Activated T-cell treated with anti-CD3 and anti-CD28 coated beads, Interleukin-2, amount 50 U/mL, for 24 hours (primary cell): ENCODE measurements around the gene C11orf24.

Experiments
- DNase-seq: peaks from one replicate; pipeline ENCODE4 v3.0.0-alpha.2; 2020
- H3K27ac Mint-ChIP-seq: 2 replicates; pipeline ENCODE4 v1.8.0; 2020; ENCODE audit warnings: mild to moderate bottlenecking, mixed read lengths
- H3K27me3 Mint-ChIP-seq: 2 replicates; pipeline ENCODE4 v1.8.0; 2020; ENCODE audit warnings: mixed read lengths
- H3K36me3 Mint-ChIP-seq: 2 replicates; pipeline ENCODE4 v1.8.0; 2020; ENCODE audit warnings: low read depth, mixed read lengths
- H3K4me1 Mint-ChIP-seq: 2 replicates; pipeline ENCODE4 v1.8.0; 2020; ENCODE audit warnings: low read depth, mixed read lengths
- H3K4me3 Mint-ChIP-seq: 2 replicates; pipeline ENCODE4 v1.8.0; 2020; ENCODE audit warnings: mild to moderate bottlenecking, moderate library complexity, mixed read lengths
- H3K9me3 Mint-ChIP-seq: 2 replicates; pipeline ENCODE4 v1.8.0; 2020; ENCODE audit warnings: mixed read lengths

Gene C11orf24

DNA sequence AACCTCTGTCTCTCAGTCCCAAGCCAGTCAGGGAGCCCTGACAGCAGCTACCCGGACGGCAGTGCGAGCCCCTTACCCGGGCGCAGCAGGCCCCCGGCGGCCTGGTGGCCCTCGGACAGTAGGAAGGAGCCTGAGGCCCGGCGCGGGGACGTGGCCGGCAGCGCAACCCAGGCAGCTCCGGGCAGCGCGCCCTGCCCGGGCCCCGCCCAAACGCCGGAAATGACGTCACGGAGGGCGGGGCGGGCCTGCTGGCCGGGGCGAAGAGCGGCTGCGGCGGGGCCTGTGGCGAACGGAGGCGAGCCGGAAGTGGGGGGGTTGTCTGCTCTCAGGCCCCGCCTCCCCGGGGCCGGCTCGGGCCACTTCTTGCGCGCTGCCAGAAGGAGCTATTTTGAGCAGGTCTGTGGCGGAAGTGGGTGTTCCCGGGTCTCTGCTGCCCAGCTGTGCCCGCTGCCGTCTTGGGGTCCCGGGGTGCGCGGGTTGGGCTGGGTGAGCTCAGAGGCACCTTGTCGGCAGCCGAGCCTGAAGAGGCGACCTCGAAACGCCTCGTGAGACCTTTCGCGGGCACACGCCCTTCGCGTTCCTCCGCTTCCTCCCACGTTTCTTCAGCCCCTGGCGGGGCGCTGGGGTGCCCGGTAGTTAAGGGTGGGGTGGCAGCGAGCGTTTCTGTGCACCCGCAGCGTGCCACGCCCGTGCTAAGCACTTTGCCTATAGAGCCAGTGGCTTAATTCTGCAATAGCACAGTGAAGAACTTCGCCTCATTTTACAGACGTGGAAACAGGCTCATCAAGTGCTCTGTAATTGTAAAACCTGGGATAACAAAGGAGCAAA is at the start of gene C11orf24:
TSS of gene C11orf24 (minus strand) at position 193 of the 828 bp plus-strand sequence. CDS start 8,206 bp downstream, outside the sequence.
- Mint-ChIP-seq H3K4me3 (peak within 1 kb of the TSS; percentile 95), H3K27me3 (no peaks in the 10 kb centered on the region), H3K9me3 (no peaks in the 10 kb centered on the region), H3K27ac (peak within 1 kb of the TSS; percentile 98), H3K36me3 (peaks cover 39% of the 10 kb centered on the region), H3K4me1 (peaks cover 39% of the 10 kb centered on the region)
- peak; percentile 95 for DNase-seq

DNA sequence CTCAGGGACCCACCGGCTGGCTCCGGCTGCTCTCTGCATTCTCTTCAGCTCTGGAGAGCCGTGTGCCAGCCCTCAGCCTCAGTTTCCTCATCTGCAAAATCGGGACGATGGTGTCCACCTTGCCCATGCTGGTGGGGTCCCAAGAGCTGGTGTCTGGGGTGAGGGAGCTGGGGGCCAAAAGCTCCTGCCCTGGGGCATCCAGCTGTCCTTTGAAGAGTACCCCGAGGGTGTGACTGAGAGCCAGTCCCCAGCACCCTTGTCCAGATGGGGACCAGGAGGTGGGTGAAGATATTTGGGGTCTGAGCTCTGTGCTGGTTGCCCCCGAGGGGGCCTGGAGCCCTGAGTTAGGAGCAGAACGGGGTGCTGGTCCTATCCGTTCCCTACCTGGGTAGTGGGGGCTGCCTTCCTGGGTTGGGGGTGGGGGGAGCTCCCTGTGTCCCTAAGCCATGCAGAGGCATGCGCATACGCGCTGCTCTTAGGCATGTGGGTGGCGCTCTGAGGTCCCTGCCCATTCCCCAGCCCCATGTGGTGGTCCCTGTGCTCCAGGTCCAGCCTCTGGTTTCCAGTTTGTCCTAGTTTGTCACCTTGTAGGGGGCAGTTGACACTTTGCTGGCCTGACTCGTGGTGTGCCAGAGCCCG is 45.5 kb upstream of the C11orf24 start:
- Mint-ChIP-seq H3K9me3 (no peaks in the 10 kb centered on the region), H3K36me3 (peaks cover 2% of the 10 kb centered on the region), H3K27me3 (peaks cover 2% of the 10 kb centered on the region), H3K4me1 (peaks cover 17% of the 10 kb centered on the region), H3K27ac (no peak overlapping the region), H3K4me3 (no peak overlapping the region)
- no peak for DNase-seq

DNA sequence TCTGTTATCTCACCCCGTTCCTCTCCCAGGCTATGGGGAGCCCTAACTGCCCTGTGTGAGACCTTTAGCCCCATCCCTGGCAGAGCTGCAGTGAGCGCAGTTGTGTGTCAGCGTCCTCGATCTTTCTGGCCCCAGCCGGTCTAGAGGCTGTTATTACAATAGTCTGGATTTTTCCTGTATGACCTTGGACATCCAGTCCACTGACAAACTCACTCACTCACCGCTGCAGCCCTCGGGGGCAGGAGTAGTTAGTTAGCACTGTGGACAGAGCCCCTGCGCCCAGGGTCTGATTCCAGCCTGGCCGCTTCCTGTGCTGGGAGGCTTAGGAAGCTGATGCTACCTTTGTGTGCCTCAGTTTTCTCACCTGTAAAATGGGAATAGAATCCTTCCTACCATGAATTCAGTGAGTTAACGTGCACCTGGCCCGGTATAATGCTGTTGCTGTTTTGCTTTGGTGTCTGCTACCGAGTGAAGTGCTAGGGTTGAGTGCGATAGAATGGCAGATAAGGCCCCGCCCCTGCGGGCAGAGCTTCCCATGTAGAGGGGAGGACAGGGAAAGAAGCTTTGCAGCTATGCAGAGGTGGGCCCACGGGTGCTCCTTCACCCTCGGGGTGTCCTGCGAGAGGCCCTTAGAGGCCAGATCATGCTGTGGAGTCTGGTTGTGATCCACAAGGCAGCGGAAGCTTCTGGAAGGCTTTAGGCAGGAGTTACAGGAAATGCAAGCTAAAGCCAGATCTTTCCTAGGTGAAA is 43.6 kb upstream of the C11orf24 start:
- H3K4me1 Mint-ChIP-seq: peaks cover 17% of the 10 kb centered on the region
- no peaks in the 10 kb centered on the region for H3K9me3 Mint-ChIP-seq
- peak overlapping the region; percentile 8 for H3K4me3 Mint-ChIP-seq
- H3K27ac Mint-ChIP-seq: no peak overlapping the region
- H3K27me3 Mint-ChIP-seq: peaks cover 2% of the 10 kb centered on the region
- DNase-seq: no peak
- H3K36me3 Mint-ChIP-seq: peaks cover 2% of the 10 kb centered on the region

DNA sequence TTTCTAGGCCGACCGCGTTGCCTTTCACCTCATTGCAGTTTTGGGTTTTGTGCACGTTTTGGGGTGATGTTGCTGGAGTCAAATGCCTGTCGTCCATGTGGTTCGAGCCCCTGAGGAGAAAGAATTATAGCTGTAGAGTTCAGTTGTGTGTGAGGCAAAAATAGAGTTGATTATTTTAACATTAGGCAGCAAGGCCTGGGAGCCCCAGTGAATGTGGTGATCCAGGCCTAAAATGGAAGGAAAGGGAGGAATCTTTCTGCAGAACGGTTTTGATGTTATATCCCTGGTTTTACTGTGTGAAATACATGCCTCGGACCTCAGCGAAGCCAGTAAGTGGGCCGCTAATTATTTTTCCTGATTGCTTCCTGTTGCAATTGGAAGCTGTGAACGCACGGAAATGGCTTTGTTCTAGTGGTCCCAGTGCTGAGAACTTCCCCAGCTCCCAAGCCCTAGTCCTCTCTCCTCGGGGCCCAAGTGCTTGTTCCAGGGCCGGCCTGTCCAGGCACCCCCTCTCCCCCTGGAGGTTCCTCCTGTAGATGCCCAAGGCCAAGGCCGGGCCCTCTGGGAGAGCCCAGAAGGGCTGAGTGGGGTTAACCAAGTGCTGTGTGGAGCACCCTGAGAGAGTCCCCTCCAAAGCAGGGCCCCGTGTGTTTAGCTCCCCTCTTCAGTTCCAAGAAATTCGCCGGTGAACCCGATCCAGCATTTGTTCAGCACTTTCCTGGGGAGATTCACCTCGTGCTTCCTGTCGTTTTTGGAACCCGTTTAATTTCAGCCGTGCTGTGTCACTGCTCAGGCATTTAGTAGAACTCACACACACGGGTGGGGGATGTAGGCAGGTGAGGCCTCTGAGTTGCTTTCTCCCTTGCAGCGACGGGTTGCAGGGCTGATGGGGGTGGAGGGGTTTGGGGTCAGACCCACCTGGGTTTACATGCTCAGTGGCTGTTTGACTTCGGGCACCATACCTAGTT is 42.7 kb upstream of the C11orf24 start:
- Mint-ChIP-seq H3K27ac (peak overlapping the region; percentile 14), H3K27me3 (peaks cover 2% of the 10 kb centered on the region)
- DNase-seq: no peak

DNA sequence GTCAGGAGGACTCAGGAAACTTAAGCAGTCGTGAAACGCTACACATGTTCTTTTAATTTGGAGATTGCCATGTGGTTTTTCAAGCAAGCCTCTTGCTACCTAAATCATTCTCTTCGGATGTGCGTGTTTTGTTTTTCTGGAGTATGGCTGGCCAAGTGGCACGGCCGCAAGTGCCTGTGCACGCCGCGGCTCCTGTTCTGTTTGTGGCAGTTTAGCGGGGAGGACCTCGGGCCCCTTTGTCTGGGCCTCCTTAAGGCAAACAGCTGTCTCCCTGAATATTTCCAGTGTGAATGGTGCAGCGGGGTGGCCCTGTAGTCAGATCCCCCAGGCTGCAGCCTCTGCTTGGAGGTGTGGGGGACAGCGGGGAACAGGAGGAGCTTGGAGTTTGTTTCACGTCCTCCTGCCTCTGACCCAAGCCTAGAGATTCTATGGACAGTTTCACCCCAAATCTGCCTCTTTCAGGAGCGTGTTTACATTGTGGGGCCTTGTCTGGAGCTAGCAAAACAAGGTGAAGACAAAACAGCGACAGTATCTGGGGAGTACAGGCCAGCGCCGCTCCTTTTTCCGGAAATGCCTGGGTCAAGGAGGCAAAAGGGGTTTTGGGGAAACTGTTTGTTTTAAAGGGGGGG is 41.9 kb upstream of the C11orf24 start:
- no peaks in the 10 kb centered on the region for H3K9me3 Mint-ChIP-seq
- peaks cover 20% of the 10 kb centered on the region for H3K4me1 Mint-ChIP-seq
- peaks cover 2% of the 10 kb centered on the region for H3K27me3 Mint-ChIP-seq
- peaks cover 2% of the 10 kb centered on the region for H3K36me3 Mint-ChIP-seq
- DNase-seq: no peak
- peak overlapping the region; percentile 85 for H3K4me3 Mint-ChIP-seq
- peak overlapping the region; percentile 63 for H3K27ac Mint-ChIP-seq

More for the DNA sequence above, 42.7 kb upstream of the C11orf24 start:
- Mint-ChIP-seq H3K4me3 (peak overlapping the region; percentile 85), H3K36me3 (peaks cover 2% of the 10 kb centered on the region), H3K4me1 (peaks cover 20% of the 10 kb centered on the region), H3K9me3 (no peaks in the 10 kb centered on the region)

DNA sequence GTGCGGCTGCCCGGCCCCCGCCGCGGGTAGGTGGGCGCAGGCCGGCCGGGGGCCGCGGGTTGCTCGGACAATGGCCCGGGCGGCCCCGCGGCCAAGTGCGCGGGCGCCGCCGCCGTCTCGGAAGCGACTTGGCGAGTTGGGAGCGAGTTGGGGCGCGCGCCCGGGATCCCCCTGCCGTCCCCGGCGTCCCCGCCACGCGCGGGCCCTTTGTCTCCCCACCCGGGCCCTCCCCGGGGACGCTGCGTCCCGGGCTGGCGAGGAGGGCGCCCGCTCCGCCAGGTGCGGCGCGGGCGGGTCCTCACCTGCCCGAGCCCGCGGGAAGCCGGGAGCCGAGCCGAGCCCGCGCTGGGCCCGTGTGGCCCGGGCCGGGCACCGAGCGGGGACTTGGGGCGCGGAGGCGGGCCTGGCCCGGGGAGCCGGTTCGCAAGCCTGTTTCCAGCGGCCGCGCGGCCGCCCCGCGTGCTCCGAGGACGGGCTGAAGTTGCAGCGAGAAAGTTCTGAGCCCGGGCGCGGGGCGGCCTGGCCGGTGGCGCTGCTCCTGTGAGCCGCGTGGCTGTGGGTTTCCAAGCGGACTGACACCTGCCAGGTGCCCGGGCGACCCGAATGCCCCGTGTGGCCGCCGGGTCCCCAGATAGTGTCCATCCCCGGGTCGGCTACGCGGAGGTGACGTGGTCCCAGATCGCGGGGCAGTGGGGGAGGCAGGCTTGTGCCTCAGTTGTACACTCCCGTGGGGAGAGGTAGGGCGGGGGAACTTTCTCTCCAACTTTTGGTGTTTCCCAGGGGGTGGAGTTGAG is 41.2 kb upstream of the C11orf24 start:
- Mint-ChIP-seq H3K27me3 (peaks cover 2% of the 10 kb centered on the region), H3K36me3 (peaks cover 2% of the 10 kb centered on the region), H3K9me3 (no peaks in the 10 kb centered on the region), H3K4me3 (peak overlapping the region; percentile 85), H3K27ac (peak overlapping the region; percentile 63), H3K4me1 (peaks cover 20% of the 10 kb centered on the region)
- peak; percentile 65 for DNase-seq

DNA sequence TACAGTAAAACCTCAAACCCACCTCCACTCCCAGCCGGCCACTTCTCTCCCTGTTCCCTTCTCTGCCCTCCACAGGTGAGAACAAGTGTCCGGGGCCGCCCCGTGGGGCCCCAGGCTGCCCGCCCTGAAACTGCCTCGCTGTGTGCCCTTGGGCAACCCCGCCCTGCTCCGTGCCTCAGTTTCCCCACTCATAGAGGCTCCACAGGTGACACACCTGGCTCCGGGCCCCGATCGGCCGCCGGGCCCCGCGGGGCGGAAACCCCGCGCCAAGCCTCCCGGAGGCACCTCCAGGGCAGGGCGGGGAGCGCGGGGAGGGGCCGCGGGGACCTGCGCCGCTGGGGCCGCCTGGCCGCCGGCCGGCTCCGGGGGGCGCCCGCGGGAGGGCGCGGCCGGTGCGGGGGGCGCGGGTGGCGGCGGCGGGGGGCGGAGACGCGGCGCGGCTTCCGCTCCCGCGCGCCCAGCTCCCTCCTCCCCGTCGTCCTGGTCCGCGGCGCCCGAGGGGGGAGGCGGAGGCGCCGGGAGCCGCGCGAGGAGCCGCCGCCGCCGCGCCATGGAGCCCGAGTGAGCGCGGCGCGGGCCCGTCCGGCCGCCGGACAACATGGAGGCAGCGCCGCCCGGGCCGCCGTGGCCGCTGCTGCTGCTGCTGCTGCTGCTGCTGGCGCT is 40.5 kb upstream of the C11orf24 start, which contains the start of gene LRP5:
TSS of gene LRP5 (plus strand) at position 475 of the 663 bp plus-strand sequence. CDS start at position 599, 124 bp downstream.
- H3K27me3 Mint-ChIP-seq: peaks cover 2% of the 10 kb centered on the region
- DNase-seq: peak; percentile 51
- H3K4me1 Mint-ChIP-seq: peaks cover 20% of the 10 kb centered on the region
- H3K9me3 Mint-ChIP-seq: no peaks in the 10 kb centered on the region
- peak within 1 kb of the TSS; percentile 85 for H3K4me3 Mint-ChIP-seq
- H3K27ac Mint-ChIP-seq: peak within 1 kb of the TSS; percentile 63
- H3K36me3 Mint-ChIP-seq: peaks cover 2% of the 10 kb centered on the region

DNA sequence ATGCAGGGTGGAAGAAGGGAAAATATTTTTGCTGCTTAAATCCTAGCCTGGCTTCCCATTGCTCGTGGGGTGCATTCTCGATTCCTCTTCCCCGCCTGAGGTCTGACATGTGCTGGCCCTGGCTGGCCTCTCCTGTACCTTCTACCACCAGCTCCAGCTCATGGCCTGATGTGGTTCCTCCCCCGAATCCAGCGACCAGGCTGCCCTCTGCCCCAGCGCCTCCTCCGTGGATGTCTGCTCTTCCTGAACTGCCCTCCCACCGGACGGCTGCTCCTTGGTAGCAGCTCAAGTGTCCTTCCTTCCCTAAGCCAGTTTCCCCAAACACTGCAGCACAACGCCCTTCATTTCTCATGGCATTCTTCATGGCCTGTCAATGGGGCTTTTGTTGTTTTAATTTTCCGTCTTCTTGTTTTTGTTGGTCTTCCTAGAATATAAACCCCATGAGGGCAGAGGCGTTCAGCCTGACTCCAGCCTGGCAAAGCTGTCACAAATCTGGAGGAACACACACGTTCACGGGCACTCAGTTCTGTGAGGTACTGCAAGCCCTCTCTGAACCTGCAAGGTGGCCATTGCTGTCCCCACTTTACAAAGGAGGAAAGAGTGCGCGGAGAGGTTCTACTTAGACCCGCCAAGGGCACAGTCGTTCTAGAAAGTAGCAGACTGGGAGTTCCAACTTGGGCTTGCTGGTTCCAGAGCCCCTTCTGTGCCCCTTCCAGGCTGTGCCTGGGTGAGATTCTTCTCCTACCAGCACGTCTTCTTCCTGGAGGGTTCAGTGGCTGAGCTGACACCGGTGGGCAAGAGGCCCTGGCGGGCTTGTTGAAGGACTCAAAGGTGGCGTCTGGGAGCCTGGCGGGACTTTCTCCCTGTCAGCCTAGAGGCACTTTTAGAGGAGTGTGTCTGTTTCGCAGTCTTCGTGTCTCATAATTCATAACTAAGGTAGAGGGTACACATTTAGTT is 39.7 kb upstream of the C11orf24 start:
- DNase-seq: no peak
- no peaks in the 10 kb centered on the region for H3K9me3 Mint-ChIP-seq
- H3K36me3 Mint-ChIP-seq: peaks cover 2% of the 10 kb centered on the region
- H3K4me3 Mint-ChIP-seq: peak overlapping the region; percentile 68
- H3K27ac Mint-ChIP-seq: peak overlapping the region; percentile 44
- peaks cover 20% of the 10 kb centered on the region for H3K4me1 Mint-ChIP-seq
- peaks cover under 1% of the 10 kb centered on the region for H3K27me3 Mint-ChIP-seq

DNA sequence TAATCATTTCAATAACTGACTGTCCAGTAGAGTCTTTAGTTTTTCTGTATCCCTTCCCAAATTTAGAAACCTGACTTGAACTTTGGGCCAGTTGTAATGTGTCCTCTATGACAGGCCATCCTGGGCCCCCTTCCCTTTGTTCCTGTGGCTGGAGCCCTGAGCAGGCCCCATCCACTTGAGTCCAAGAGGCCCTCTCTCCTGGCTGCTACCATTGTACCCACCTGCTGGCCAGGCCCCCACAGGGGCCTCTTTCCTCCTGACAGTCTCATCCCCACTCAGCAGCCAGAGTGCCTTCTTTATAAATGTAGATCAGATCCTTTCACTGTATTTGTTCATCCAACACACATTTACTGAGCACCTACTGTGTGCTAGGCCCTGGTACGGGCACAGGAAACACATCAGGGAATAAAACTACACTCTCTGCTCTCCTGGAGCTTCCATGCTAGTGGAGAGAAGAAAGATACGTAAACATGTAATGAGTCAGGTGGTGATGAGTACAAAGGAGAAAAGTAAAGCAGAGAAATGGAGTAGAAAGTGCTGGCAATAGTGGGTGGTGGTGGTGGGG is 37.9 kb upstream of the C11orf24 start:
- DNase-seq: no peak
- H3K36me3 Mint-ChIP-seq: peaks cover 2% of the 10 kb centered on the region
- peak overlapping the region; percentile 28 for H3K27ac Mint-ChIP-seq
- no peaks in the 10 kb centered on the region for H3K9me3 Mint-ChIP-seq
- H3K4me3 Mint-ChIP-seq: no peak overlapping the region
- H3K27me3 Mint-ChIP-seq: no peaks in the 10 kb centered on the region
- H3K4me1 Mint-ChIP-seq: peaks cover 16% of the 10 kb centered on the region

DNA sequence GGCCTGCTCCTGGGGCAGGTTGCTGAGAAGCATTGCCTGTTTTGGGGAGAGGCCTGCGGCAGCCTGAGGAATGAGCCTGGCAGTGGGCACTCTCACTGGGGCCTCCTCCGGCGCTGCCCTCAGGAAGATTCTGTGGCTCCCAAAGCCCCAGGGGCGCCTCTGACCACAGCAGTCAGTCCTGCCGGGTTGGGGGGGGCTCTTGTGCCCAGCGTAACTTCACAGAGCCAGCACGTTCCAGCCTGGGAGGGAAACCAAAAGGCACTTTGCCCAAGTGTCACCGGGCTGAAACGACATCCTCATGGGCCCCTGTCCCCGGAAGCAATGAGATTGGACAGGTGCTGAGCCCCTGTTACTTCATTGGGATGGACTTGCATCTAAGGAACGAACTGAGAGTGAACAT is 36.3 kb upstream of the C11orf24 start:
- H3K27ac Mint-ChIP-seq: no peak overlapping the region
- H3K27me3 Mint-ChIP-seq: no peaks in the 10 kb centered on the region
- H3K9me3 Mint-ChIP-seq: no peaks in the 10 kb centered on the region
- no peaks in the 10 kb centered on the region for H3K36me3 Mint-ChIP-seq
- H3K4me1 Mint-ChIP-seq: peaks cover 3% of the 10 kb centered on the region
- no peak for DNase-seq
- no peak overlapping the region for H3K4me3 Mint-ChIP-seq

DNA sequence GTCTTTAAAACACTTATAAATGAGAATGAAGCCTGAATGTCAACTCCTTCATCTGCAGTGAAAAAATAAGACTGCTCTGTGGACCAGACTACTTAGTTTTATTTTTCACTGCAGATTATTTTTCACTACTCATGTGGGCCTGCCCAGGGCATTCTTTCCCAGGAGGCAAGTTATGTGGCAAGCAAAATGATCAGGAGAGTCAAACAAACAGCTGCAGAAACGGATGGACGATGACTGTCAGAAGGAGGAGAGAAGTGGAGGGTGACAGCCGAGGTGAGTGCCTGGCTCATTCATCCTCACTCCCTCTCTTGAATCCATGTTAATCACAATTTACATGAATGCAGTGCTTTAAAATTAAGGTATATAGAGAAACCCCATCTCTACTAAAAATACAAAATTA is 34.9 kb upstream of the C11orf24 start:
- no peak for DNase-seq
- Mint-ChIP-seq H3K36me3 (no peaks in the 10 kb centered on the region), H3K27ac (no peak overlapping the region), H3K27me3 (no peaks in the 10 kb centered on the region), H3K9me3 (no peaks in the 10 kb centered on the region), H3K4me1 (peaks cover 3% of the 10 kb centered on the region), H3K4me3 (no peak overlapping the region)
